Panc1 (cell line): ENCODE measurements around the gene KIF26B. TPM values are rescaled to one million over a fixed set of nuclear protein-coding genes. Genes with fewer than 3 reads are reported as not detected.

Source experiments
- ATAC-seq: fragments of 200-7000 bp; cut with Tn5 transposase; 2 replicates; pipeline ENCODE4 v1.9.1; 2020; ENCODE audit warnings: mild to moderate bottlenecking, moderate library complexity
- BruUV-seq: library from RNA; stranded (reverse); fragments of 400-500 nt; replicated peaks from 2 replicates; lab custom pipeline; 2021; lab: Mats Ljungman, UMichigan
- CTCF ChIA-PET: fragments of 300-600 bp; sonication (Branson Sonifier 250); formaldehyde crosslinking; loops from one replicate; lab custom pipeline; 2022; ENCODE audit warnings: antibody characterized with exemption; lab: Charles Lee
- POLR2A ChIA-PET: fragments of 300-600 bp; sonication (Branson Sonifier 250); formaldehyde crosslinking; loops from one replicate; lab custom pipeline; 2022; ENCODE audit warnings: antibody characterized with exemption; lab: Charles Lee
- DNase-seq: peaks from one replicate; pipeline ENCODE4 v3.0.0-alpha.2; 2010; ENCODE audit warnings: low read depth, low spot score
- H3K27ac ChIP-seq: 2 replicates; pipeline ENCODE4 v1.5.1; 2011; ENCODE audit warnings: mild to moderate bottlenecking, low read length, inconsistent platforms
- H3K27me3 ChIP-seq: fragments of 200-500 bp; sonication (Bioruptor generic); 2 replicates; pipeline ENCODE4 v1.6.0; 2014; ENCODE audit warnings: low read length, inconsistent platforms; ENCODE audit not compliant: control insufficient read depth, insufficient read depth
- H3K36me3 ChIP-seq: fragments of 200-500 bp; sonication (Bioruptor generic); 2 replicates; pipeline ENCODE4 v1.5.1; 2014; ENCODE audit warnings: inconsistent platforms, mild to moderate bottlenecking, low read length, moderate library complexity; ENCODE audit not compliant: control insufficient read depth, insufficient read depth
- H3K4me1 ChIP-seq: 2 replicates; pipeline ENCODE4 v1.5.1; 2011; ENCODE audit warnings: inconsistent platforms, mild to moderate bottlenecking, low read length, moderate library complexity; ENCODE audit not compliant: control insufficient read depth, insufficient read depth
- H3K4me3 ChIP-seq, 2 experiments: 2 replicates each; pipeline ENCODE4 v1.5.1; 2011 to 2012; ENCODE audit warnings: low read depth in 2 of 2, low read length in 2 of 2, mild to moderate bottlenecking in 2 of 2, inconsistent platforms in 1 of 2, moderate library complexity in 1 of 2
- H3K9me3 ChIP-seq: fragments of 200-500 bp; sonication (Bioruptor generic); 2 replicates; pipeline ENCODE4 v1.5.1; 2014; ENCODE audit warnings: low read depth, mild to moderate bottlenecking, inconsistent platforms, low read length, moderate library complexity; ENCODE audit not compliant: control insufficient read depth, insufficient read depth
- CTCF ChIP-seq: fragments of 450-650 bp; IDR thresholded peaks from 2 replicates; pipeline ENCODE4 v1.5.1; 2017; ENCODE audit warnings: mild to moderate bottlenecking
- POLR2AphosphoS5 ChIP-seq: IDR thresholded peaks from 2 replicates; pipeline ENCODE4 v1.6.1; 2012; ENCODE audit warnings: mild to moderate bottlenecking, low read depth, low read length, moderate library complexity
- SIN3A ChIP-seq: IDR thresholded peaks from 2 replicates; pipeline ENCODE4 v1.6.1; 2012; ENCODE audit warnings: low read depth, mild to moderate bottlenecking, low read length, moderate library complexity, borderline replicate concordance; ENCODE audit not compliant: insufficient read depth
- TCF7L2 ChIP-seq: IDR thresholded peaks from 2 replicates; pipeline ENCODE4 v1.6.1; 2011; ENCODE audit warnings: mild to moderate bottlenecking, low read depth, low read length, inconsistent platforms
- in situ Hi-C: cut with HindIII; loops from 2 replicates; pipeline ENCODE4 v1.10.0; 2016; ENCODE audit warnings: low sequenced_read_pairs, low pct_unique_long_range_greater_than_20kb
- intact Hi-C: fragments of 100-400 bp; cut with micrococcal nuclease; formaldehyde crosslinking; loops from one replicate; pipeline ENCODE4 v1.10.0; 2022; ENCODE audit not compliant: unreplicated experiment
- total RNA-seq: library from RNA; stranded (reverse); gene quantifications from one replicate; pipeline ENCODE4 v1.2.1, GENCODE V29; 2021; ENCODE audit not compliant: unreplicated experiment
- TF ChIP-seq, protein P1 (sequence below), 2 experiments: IDR thresholded peaks; 2 replicates each; pipeline ENCODE4 v1.6.1; 2011 to 2012; ENCODE audit warnings: low read depth in 2 of 2, control low read depth in 1 of 2, low read length in 1 of 2, mild to moderate bottlenecking in 1 of 2, moderate library complexity in 1 of 2; ENCODE audit not compliant: insufficient read depth in 1 of 2

Gene KIF26B
- total RNA-seq, 1 experiment from 2014 or later = 0.33 TPM

DNA sequence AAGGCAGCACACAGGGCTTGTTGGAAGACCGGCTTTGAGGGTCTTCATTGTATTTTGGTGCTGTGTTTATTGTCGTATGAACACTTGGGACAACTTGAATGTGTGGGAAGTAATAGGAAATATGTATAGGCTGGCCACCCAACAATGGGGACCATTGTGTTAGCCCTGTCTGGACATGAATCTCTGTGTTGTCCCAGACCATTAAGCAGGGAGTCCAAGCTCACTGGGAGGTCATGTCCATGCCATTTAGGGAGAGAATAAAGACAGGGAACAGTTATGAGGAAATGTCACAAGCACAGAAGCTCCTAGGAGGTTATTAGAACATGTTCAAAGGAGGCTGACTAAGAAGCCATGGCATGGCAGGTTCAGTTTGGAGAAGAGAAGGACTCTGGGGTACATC, 266.1 kb downstream of the KIF26B start:
- TF ChIP-seq, protein P1, sequence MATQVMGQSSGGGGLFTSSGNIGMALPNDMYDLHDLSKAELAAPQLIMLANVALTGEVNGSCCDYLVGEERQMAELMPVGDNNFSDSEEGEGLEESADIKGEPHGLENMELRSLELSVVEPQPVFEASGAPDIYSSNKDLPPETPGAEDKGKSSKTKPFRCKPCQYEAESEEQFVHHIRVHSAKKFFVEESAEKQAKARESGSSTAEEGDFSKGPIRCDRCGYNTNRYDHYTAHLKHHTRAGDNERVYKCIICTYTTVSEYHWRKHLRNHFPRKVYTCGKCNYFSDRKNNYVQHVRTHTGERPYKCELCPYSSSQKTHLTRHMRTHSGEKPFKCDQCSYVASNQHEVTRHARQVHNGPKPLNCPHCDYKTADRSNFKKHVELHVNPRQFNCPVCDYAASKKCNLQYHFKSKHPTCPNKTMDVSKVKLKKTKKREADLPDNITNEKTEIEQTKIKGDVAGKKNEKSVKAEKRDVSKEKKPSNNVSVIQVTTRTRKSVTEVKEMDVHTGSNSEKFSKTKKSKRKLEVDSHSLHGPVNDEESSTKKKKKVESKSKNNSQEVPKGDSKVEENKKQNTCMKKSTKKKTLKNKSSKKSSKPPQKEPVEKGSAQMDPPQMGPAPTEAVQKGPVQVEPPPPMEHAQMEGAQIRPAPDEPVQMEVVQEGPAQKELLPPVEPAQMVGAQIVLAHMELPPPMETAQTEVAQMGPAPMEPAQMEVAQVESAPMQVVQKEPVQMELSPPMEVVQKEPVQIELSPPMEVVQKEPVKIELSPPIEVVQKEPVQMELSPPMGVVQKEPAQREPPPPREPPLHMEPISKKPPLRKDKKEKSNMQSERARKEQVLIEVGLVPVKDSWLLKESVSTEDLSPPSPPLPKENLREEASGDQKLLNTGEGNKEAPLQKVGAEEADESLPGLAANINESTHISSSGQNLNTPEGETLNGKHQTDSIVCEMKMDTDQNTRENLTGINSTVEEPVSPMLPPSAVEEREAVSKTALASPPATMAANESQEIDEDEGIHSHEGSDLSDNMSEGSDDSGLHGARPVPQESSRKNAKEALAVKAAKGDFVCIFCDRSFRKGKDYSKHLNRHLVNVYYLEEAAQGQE (IDR thresholded peaks at IDR 0.05; ENCODE audit: insufficient read depth in 1 of 2, low read depth in 2 of 2, low read length in 1 of 2) = no peak
- TF ChIP-seq SIN3A (no peak), TCF7L2 (no peak), CTCF (no peak), POLR2AphosphoS5 (no peak)
- Histone ChIP-seq H3K27ac (no peak overlapping the region), H3K9me3 (no peaks in the 10 kb centered on the region), H3K36me3 (no peaks in the 10 kb centered on the region), H3K4me3 (no peak overlapping the region), H3K27me3 (peaks cover 27% of the 10 kb centered on the region), H3K4me1 (no peaks in the 10 kb centered on the region)
- CTCF ChIA-PET = no interaction called here
- in situ Hi-C loops (no loop called here), intact Hi-C loops (no loop called here)
- BruUV-seq = no TSS peak
- DNase-seq (no peak), ATAC-seq (no peak)
- POLR2A ChIA-PET = no interaction called here

DNA sequence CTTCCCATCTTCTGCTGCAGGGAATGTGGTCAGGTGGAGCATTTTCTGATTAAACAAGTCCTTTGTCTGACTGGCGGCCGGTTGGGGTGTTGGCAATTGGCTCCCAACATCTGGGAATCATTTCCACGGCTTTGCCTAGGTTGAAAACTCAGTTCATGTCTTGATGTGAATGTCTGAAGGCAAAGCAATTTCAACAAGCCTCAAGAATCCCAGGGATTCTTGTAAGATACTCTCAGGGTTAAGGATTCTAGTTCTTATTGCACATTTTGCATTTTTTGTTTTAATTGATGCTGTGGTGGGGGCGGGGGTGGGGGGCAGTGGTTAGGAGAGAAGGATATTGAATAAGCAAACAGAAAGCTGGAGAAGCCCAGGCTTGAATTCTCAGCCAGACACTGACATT, 273.9 kb downstream of the KIF26B start:
- POLR2A ChIA-PET = no interaction called here
- TF ChIP-seq CTCF = no peak
- TF ChIP-seq, protein P1 (IDR thresholded peaks at IDR 0.05; ENCODE audit: insufficient read depth in 1 of 2, low read depth in 2 of 2, low read length in 1 of 2) = no peak
- TF ChIP-seq TCF7L2 = no peak
- no peak for TF ChIP-seq SIN3A
- no peak for TF ChIP-seq POLR2AphosphoS5
- no peaks in the 10 kb centered on the region for H3K36me3 ChIP-seq
- H3K9me3 ChIP-seq = no peaks in the 10 kb centered on the region
- H3K27me3 ChIP-seq = peaks cover 5% of the 10 kb centered on the region
- in situ Hi-C loops = no loop called here
- CTCF ChIA-PET = no interaction called here
- no peak for DNase-seq
- no peaks in the 10 kb centered on the region for H3K4me1 ChIP-seq
- no peak overlapping the region for H3K4me3 ChIP-seq
- BruUV-seq = no TSS peak
- intact Hi-C loops = no loop called here
- H3K27ac ChIP-seq = no peak overlapping the region
- ATAC-seq = no peak
